Gastroesophageal sphincter (tissue), 3 donors: ENCODE results near the gene ZFYVE9.

Experiments used
- POLR2A ChIP-seq, 2 donors: fragments of 450-650 bp; IDR thresholded peaks; one replicate each; pipeline ENCODE4 v1.6.1; 2017; ENCODE audit warnings: antibody characterized with exemption in 2 of 2, mild to moderate bottlenecking in 2 of 2, moderate library complexity in 1 of 2
- POLR2AphosphoS5 ChIP-seq: sonication (generic); formaldehyde crosslinking; IDR thresholded peaks from one replicate; pipeline ENCODE4 v1.6.1; 2017; ENCODE audit warnings: antibody characterized with exemption
- TF ChIP-seq, protein P1 (sequence below), 4 experiments: fragments of 200-600 bp in 2 of 4; fragments of 450-650 bp in 2 of 4; sonication (generic) in 1 of 4; IDR thresholded peaks; one replicate each; pipeline ENCODE4 v1.5.1; 2017 to 2019; ENCODE audit warnings: antibody characterized with exemption in 4 of 4, mild to moderate bottlenecking in 2 of 4, moderate library complexity in 2 of 4

DNA sequence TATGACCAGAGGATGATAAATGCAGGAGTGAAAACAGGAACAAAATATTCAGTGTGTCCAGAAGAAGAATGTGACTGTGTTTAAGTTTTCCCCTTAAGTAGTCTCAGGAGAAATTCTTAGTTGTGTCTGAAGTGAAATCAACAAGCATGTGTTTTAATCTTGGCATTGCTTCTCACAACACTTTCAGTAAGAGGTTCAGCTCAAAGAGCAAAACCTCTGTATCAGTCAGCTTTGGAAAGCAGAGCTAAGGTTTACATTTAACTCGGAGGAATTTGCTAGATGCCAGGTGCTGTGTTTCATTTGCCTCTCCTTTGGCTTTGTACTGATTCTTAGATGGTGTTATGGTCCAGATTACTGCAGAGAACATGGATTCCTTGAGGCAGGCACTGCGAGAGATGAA, 195.6 kb downstream of the ZFYVE9 start:
- TF ChIP-seq, protein P1, sequence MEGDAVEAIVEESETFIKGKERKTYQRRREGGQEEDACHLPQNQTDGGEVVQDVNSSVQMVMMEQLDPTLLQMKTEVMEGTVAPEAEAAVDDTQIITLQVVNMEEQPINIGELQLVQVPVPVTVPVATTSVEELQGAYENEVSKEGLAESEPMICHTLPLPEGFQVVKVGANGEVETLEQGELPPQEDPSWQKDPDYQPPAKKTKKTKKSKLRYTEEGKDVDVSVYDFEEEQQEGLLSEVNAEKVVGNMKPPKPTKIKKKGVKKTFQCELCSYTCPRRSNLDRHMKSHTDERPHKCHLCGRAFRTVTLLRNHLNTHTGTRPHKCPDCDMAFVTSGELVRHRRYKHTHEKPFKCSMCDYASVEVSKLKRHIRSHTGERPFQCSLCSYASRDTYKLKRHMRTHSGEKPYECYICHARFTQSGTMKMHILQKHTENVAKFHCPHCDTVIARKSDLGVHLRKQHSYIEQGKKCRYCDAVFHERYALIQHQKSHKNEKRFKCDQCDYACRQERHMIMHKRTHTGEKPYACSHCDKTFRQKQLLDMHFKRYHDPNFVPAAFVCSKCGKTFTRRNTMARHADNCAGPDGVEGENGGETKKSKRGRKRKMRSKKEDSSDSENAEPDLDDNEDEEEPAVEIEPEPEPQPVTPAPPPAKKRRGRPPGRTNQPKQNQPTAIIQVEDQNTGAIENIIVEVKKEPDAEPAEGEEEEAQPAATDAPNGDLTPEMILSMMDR (IDR thresholded peaks at IDR 0.05): no peak
- no peak for TF ChIP-seq POLR2AphosphoS5
- no peak for TF ChIP-seq POLR2A (IDR thresholded peaks at IDR 0.05)
